ENCODE measurements around the gene KDM5A. TPM values are rescaled to one million over a fixed set of nuclear protein-coding genes. Genes with fewer than 3 reads are reported as not detected.
"Not testable (repeated sequence)": the region's sequence is repeated elsewhere in the genome, so short reads cannot be mapped to it uniquely, and the experiment has no call there.

KDM5A gene
- total and polyA plus RNA-seq, 2 experiments from 2014 or later, result 47.1 to 48.3 TPM

DNA sequence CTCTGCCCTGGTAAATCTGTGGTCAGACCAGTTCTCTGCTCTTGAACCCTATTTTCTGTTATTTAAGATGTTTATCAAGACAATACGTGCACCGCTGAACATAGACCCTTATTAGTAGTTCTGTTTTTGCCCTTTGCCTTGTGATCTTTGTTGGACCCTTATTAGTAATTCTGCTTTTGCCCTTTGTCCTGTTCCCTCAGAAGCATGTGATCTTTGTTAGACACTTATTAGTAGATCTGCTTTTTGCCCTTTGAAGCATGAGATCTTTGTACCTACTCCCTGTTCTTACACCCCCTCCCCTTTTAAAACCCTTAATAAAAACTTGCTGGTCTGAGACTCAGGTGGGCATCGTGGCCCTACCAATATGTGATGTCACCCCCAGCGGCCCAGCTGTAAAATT, 153.2 kb downstream of the KDM5A start:
- not testable (repeated sequence) for DNase-seq (ENCODE audit: low spot score); ATAC-seq; H3K27ac Mint-ChIP-seq; H3K4me3 Mint-ChIP-seq; H3K27ac ChIP-seq (ENCODE audit: low read depth); H3K9me2 ChIP-seq (ENCODE audit: insufficient read depth); H3K4me2 ChIP-seq; H3K79me2 ChIP-seq (replicated peaks; ENCODE audit: insufficient read depth); H3K36me3 ChIP-seq (ENCODE audit: insufficient read depth); H4K20me1 ChIP-seq (replicated peaks; ENCODE audit: insufficient read depth); H3K27me3 Mint-ChIP-seq (ENCODE audit: insufficient read depth, low read depth, poor library complexity); H3K4me1 Mint-ChIP-seq; H2AFZ ChIP-seq; H3K4me3 ChIP-seq; H3K4me1 ChIP-seq (ENCODE audit: insufficient read depth); H3K27me3 ChIP-seq (ENCODE audit: insufficient read depth); H3F3A ChIP-seq (replicated peaks; ENCODE audit: low read depth)
- peaks cover 30% of the 10 kb centered on the region for H3K9me3 Mint-ChIP-seq
- H3K36me3 Mint-ChIP-seq (ENCODE audit: low read depth), result peaks cover 13% of the 10 kb centered on the region

DNA sequence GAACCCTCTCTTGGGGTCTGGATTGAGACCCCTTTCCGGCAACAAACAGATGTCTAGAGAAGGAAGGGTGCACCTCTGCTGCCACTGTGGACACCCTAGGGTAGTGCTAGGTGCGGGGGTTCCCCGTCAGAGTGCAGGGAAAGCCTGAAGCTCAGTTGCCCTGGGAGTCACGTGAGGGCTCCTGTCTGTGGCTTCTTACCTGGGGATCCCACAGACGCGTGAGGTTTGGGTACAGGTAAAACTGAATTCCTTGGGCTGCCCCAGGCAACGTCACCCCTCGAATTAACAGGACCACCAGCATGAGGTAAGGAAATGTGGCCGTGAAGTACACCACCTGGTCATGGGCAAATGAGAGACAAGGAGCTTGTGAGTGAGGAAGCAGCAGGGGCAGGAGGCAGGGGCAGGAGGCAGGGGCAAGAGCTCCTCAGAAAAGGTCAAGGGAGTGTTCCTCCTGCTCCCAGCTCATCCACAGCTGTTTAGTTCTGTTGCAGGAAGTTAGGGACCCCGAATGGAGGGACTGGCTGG, 154.2 kb downstream of the KDM5A start:
- no peaks in the 10 kb centered on the region for H3K9me2 ChIP-seq (ENCODE audit: insufficient read depth)
- Mint-ChIP-seq H3K27me3 (ENCODE audit: insufficient read depth, low read depth, poor library complexity) (peaks cover 7% of the 10 kb centered on the region), H3K36me3 (ENCODE audit: low read depth) (peaks cover 13% of the 10 kb centered on the region), H3K4me1 (peaks cover 15% of the 10 kb centered on the region), H3K9me3 (peaks cover 30% of the 10 kb centered on the region), H3K27ac (no peak overlapping the region), H3K4me3 (no peak overlapping the region)
- H3K27me3 ChIP-seq (ENCODE audit: insufficient read depth), result no peaks in the 10 kb centered on the region
- no peak overlapping the region for H3K4me3 ChIP-seq
- H3K79me2 ChIP-seq (replicated peaks; ENCODE audit: insufficient read depth), result no peaks in the 10 kb centered on the region
- no peak for ATAC-seq
- H3K36me3 ChIP-seq (ENCODE audit: insufficient read depth), result no peaks in the 10 kb centered on the region
- H3K4me1 ChIP-seq (ENCODE audit: insufficient read depth), result peaks cover 13% of the 10 kb centered on the region; the same call in 1 of the 2 replicates
- H2AFZ ChIP-seq, result no peak overlapping the region
- H3K27ac ChIP-seq (ENCODE audit: low read depth), result no peak overlapping the region
- no peaks in the 10 kb centered on the region for H4K20me1 ChIP-seq (replicated peaks; ENCODE audit: insufficient read depth)
- H3K4me2 ChIP-seq, result no peak overlapping the region
- no peaks in the 10 kb centered on the region for H3F3A ChIP-seq (replicated peaks; ENCODE audit: low read depth)
- no peak for DNase-seq (ENCODE audit: low spot score)
- no peak for TF ChIP-seq EZH2 (IDR thresholded peaks at IDR 0.05; ENCODE audit: low read depth, unreplicated experiment)
- TF ChIP-seq, protein P1, sequence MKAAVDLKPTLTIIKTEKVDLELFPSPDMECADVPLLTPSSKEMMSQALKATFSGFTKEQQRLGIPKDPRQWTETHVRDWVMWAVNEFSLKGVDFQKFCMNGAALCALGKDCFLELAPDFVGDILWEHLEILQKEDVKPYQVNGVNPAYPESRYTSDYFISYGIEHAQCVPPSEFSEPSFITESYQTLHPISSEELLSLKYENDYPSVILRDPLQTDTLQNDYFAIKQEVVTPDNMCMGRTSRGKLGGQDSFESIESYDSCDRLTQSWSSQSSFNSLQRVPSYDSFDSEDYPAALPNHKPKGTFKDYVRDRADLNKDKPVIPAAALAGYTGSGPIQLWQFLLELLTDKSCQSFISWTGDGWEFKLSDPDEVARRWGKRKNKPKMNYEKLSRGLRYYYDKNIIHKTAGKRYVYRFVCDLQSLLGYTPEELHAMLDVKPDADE (IDR thresholded peaks at IDR 0.05), result no peak
- TF ChIP-seq, protein P2, sequence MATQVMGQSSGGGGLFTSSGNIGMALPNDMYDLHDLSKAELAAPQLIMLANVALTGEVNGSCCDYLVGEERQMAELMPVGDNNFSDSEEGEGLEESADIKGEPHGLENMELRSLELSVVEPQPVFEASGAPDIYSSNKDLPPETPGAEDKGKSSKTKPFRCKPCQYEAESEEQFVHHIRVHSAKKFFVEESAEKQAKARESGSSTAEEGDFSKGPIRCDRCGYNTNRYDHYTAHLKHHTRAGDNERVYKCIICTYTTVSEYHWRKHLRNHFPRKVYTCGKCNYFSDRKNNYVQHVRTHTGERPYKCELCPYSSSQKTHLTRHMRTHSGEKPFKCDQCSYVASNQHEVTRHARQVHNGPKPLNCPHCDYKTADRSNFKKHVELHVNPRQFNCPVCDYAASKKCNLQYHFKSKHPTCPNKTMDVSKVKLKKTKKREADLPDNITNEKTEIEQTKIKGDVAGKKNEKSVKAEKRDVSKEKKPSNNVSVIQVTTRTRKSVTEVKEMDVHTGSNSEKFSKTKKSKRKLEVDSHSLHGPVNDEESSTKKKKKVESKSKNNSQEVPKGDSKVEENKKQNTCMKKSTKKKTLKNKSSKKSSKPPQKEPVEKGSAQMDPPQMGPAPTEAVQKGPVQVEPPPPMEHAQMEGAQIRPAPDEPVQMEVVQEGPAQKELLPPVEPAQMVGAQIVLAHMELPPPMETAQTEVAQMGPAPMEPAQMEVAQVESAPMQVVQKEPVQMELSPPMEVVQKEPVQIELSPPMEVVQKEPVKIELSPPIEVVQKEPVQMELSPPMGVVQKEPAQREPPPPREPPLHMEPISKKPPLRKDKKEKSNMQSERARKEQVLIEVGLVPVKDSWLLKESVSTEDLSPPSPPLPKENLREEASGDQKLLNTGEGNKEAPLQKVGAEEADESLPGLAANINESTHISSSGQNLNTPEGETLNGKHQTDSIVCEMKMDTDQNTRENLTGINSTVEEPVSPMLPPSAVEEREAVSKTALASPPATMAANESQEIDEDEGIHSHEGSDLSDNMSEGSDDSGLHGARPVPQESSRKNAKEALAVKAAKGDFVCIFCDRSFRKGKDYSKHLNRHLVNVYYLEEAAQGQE (IDR thresholded peaks at IDR 0.05; ENCODE audit: unreplicated experiment), result no peak
- TF ChIP-seq CREB1 (CRISPR knock-in tag; IDR thresholded peaks at IDR 0.05; ENCODE audit: low read depth), result no peak
- TF ChIP-seq, protein P3, sequence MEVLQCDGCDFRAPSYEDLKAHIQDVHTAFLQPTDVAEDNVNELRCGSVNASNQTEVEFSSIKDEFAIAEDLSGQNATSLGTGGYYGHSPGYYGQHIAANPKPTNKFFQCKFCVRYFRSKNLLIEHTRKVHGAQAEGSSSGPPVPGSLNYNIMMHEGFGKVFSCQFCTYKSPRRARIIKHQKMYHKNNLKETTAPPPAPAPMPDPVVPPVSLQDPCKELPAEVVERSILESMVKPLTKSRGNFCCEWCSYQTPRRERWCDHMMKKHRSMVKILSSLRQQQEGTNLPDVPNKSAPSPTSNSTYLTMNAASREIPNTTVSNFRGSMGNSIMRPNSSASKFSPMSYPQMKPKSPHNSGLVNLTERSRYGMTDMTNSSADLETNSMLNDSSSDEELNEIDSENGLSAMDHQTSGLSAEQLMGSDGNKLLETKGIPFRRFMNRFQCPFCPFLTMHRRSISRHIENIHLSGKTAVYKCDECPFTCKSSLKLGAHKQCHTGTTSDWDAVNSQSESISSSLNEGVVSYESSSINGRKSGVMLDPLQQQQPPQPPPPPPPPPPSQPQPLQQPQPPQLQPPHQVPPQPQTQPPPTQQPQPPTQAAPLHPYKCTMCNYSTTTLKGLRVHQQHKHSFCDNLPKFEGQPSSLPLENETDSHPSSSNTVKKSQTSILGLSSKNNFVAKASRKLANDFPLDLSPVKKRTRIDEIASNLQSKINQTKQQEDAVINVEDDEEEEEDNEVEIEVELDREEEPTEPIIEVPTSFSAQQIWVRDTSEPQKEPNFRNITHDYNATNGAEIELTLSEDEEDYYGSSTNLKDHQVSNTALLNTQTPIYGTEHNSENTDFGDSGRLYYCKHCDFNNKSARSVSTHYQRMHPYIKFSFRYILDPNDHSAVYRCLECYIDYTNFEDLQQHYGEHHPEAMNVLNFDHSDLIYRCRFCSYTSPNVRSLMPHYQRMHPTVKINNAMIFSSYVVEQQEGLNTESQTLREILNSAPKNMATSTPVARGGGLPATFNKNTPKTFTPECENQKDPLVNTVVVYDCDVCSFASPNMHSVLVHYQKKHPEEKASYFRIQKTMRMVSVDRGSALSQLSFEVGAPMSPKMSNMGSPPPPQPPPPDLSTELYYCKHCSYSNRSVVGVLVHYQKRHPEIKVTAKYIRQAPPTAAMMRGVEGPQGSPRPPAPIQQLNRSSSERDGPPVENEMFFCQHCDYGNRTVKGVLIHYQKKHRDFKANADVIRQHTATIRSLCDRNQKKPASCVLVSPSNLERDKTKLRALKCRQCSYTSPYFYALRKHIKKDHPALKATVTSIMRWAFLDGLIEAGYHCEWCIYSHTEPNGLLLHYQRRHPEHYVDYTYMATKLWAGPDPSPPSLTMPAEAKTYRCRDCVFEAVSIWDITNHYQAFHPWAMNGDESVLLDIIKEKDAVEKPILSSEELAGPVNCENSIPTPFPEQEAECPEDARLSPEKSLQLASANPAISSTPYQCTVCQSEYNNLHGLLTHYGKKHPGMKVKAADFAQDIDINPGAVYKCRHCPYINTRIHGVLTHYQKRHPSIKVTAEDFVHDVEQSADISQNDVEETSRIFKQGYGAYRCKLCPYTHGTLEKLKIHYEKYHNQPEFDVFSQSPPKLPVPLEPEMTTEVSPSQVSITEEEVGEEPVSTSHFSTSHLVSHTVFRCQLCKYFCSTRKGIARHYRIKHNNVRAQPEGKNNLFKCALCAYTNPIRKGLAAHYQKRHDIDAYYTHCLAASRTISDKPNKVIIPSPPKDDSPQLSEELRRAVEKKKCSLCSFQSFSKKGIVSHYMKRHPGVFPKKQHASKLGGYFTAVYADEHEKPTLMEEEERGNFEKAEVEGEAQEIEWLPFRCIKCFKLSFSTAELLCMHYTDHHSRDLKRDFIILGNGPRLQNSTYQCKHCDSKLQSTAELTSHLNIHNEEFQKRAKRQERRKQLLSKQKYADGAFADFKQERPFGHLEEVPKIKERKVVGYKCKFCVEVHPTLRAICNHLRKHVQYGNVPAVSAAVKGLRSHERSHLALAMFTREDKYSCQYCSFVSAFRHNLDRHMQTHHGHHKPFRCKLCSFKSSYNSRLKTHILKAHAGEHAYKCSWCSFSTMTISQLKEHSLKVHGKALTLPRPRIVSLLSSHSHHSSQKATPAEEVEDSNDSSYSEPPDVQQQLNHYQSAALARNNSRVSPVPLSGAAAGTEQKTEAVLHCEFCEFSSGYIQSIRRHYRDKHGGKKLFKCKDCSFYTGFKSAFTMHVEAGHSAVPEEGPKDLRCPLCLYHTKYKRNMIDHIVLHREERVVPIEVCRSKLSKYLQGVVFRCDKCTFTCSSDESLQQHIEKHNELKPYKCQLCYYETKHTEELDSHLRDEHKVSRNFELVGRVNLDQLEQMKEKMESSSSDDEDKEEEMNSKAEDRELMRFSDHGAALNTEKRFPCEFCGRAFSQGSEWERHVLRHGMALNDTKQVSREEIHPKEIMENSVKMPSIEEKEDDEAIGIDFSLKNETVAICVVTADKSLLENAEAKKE (CRISPR knock-in tag; IDR thresholded peaks at IDR 0.05), result no peak
- no peak for TF ChIP-seq POLR2AphosphoS5 (IDR thresholded peaks at IDR 0.05; ENCODE audit: low read depth)
- no peak for TF ChIP-seq JUNB (IDR thresholded peaks at IDR 0.05; ENCODE audit: unreplicated experiment)
- no peak for TF ChIP-seq ZNF331 (CRISPR knock-in tag; IDR thresholded peaks at IDR 0.05; ENCODE audit: low read depth)
- no peak for TF ChIP-seq STAT1 (IDR thresholded peaks at IDR 0.05; ENCODE audit: unreplicated experiment)
